ENCODE measurements around the gene DCAKD.

The DCAKD gene

GRCh38 chr17:45030733-45031132 lies 20.7 kb downstream of the DCAKD start:
- DNase-seq (ENCODE audit: low spot score): no peak

- DNase-seq (ENCODE audit: low spot score): no peak
Observed at GRCh38 chr17:45029758-45030423, 21.5 kb downstream of the DCAKD start.

GRCh38 chr17:45029096-45029495 lies 22.3 kb downstream of the DCAKD start:
- no peak for DNase-seq (ENCODE audit: low spot score)

- no peak for DNase-seq (ENCODE audit: low spot score)
Observed at GRCh38 chr17:45022655-45023339, 28.6 kb downstream of the DCAKD start.

- no peak for DNase-seq (ENCODE audit: low spot score)
Observed at GRCh38 chr17:45022288-45022648, 29.2 kb downstream of the DCAKD start.

- peak; percentile 54 for DNase-seq (ENCODE audit: low spot score)
Observed at GRCh38 chr17:45021607-45022287, 29.7 kb downstream of the DCAKD start.

- DNase-seq (ENCODE audit: low spot score): no peak
Observed at GRCh38 chr17:45020354-45021138, 30.9 kb downstream of the DCAKD start.

GRCh38 chr17:45018848-45019711 lies 32.4 kb downstream of the DCAKD start:
- peak; percentile 59 for DNase-seq (ENCODE audit: low spot score)

GRCh38 chr17:45018514-45018847 lies 33.0 kb downstream of the DCAKD start:
- DNase-seq (ENCODE audit: low spot score): no peak

GRCh38 chr17:45016823-45017222 lies 34.6 kb downstream of the DCAKD start:
- no peak for DNase-seq (ENCODE audit: low spot score)

GRCh38 chr17:45016237-45016636 lies 35.2 kb downstream of the DCAKD start:
- DNase-seq (ENCODE audit: low spot score): no peak

- no peak for DNase-seq (ENCODE audit: low spot score)
Observed at GRCh38 chr17:45013021-45013997, 38.1 kb downstream of the DCAKD start.

GRCh38 chr17:45011767-45012166 lies 39.7 kb downstream of the DCAKD start:
- no peak for DNase-seq (ENCODE audit: low spot score)

- DNase-seq (ENCODE audit: low spot score): no peak
Observed at GRCh38 chr17:45009676-45010467, 41.6 kb downstream of the DCAKD start.

GRCh38 chr17:45008216-45008615 lies 43.2 kb downstream of the DCAKD start:
- no peak for DNase-seq (ENCODE audit: low spot score)

GRCh38 chr17:45006927-45007461 lies 44.4 kb downstream of the DCAKD start:
- no peak for DNase-seq (ENCODE audit: low spot score)

- no peak for DNase-seq (ENCODE audit: low spot score)
Observed at GRCh38 chr17:45005700-45006099, 45.7 kb downstream of the DCAKD start.

GRCh38 chr17:45004388-45004787 lies 47.0 kb downstream of the DCAKD start:
- no peak for DNase-seq (ENCODE audit: low spot score)

GRCh38 chr17:45003877-45004276 lies 47.6 kb downstream of the DCAKD start:
- DNase-seq (ENCODE audit: low spot score): no peak

Measured in SW480 (cell line).